ENCODE data around the gene LRP1. TPM values are rescaled to one million over a fixed set of nuclear protein-coding genes. Genes with fewer than 3 reads are reported as not detected.

LRP1 gene
- total RNA-seq, 2 donors from 2014 or later, result 107 to 123 TPM

- peaks cover 16% of the 10 kb centered on the region for H3K27me3 ChIP-seq
- intact Hi-C loops (cut with DNase I), result no loop called here
- no peak for DNase-seq
- no peak overlapping the region for H3K27ac ChIP-seq
- peak overlapping the region; percentile 64 to 90 for H3K9ac ChIP-seq (ENCODE audit: low read depth in 2 of 2, low read length in 2 of 2)
- H3K36me3 ChIP-seq, result peaks cover 9% of the 10 kb centered on the region
- TF ChIP-seq, protein P1, sequence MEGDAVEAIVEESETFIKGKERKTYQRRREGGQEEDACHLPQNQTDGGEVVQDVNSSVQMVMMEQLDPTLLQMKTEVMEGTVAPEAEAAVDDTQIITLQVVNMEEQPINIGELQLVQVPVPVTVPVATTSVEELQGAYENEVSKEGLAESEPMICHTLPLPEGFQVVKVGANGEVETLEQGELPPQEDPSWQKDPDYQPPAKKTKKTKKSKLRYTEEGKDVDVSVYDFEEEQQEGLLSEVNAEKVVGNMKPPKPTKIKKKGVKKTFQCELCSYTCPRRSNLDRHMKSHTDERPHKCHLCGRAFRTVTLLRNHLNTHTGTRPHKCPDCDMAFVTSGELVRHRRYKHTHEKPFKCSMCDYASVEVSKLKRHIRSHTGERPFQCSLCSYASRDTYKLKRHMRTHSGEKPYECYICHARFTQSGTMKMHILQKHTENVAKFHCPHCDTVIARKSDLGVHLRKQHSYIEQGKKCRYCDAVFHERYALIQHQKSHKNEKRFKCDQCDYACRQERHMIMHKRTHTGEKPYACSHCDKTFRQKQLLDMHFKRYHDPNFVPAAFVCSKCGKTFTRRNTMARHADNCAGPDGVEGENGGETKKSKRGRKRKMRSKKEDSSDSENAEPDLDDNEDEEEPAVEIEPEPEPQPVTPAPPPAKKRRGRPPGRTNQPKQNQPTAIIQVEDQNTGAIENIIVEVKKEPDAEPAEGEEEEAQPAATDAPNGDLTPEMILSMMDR (IDR thresholded peaks at IDR 0.05), result no peak
- H3K4me3 ChIP-seq, result peak overlapping the region; percentile 71
- H3K9me3 ChIP-seq, result no peaks in the 10 kb centered on the region
- H3K4me1 ChIP-seq, result peaks cover 5% of the 10 kb centered on the region
Observed at GRCh38 chr12:57230381-57231155, 102.3 kb downstream of the LRP1 start.

GRCh38 chr12:57231276-57232021 is 103.2 kb downstream of the LRP1 start:
- no peak overlapping the region for H3K4me3 ChIP-seq
- intact Hi-C loops (cut with DNase I), result no loop called here
- H3K4me1 ChIP-seq, result peaks cover 5% of the 10 kb centered on the region
- H3K36me3 ChIP-seq, result peaks cover 9% of the 10 kb centered on the region
- no peak overlapping the region for H3K9ac ChIP-seq (ENCODE audit: low read depth in 2 of 2, low read length in 2 of 2)
- no peak overlapping the region for H3K27ac ChIP-seq
- no peaks in the 10 kb centered on the region for H3K9me3 ChIP-seq
- no peak for DNase-seq
- TF ChIP-seq, protein P1 (IDR thresholded peaks at IDR 0.05), result no peak
- H3K27me3 ChIP-seq, result peaks cover 13% of the 10 kb centered on the region

DNA sequence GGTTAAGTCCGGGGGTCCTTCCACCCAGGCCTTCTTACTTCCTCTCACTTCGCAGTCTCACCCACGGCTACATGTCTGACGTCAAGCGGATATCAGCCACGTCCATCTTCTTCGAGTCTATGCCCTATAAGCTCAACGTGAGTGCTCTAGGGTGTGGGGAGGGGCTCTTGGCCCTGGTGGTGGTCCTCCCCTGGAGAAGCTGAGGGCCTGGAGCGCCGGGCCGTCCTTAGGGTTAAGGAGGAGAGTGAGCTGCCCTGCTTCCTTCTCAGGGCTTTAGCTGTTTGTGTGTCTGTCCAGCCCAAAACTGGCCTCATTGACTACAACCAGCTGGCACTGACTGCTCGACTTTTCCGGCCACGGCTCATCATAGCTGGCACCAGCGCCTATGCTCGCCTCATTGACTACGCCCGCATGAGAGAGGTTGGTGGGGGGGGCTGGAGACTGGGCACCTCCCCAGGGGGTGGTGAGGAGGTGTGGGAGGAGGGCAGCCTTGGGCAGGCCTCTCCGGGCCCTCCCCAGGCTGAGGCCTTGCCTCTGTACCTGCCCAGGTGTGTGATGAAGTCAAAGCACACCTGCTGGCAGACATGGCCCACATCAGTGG is 104.0 kb downstream of the LRP1 start:
- TF ChIP-seq, protein P1 (IDR thresholded peaks at IDR 0.05), result no peak
- H3K4me1 ChIP-seq, result peaks cover 5% of the 10 kb centered on the region
- intact Hi-C loops (cut with DNase I), result no loop called here
- no peak for DNase-seq
- H3K27me3 ChIP-seq, result peaks cover 14% of the 10 kb centered on the region
- no peak overlapping the region for H3K27ac ChIP-seq
- H3K9me3 ChIP-seq, result no peaks in the 10 kb centered on the region
- H3K9ac ChIP-seq (ENCODE audit: low read depth in 2 of 2, low read length in 2 of 2), result no peak overlapping the region
- H3K4me3 ChIP-seq, result no peak overlapping the region
- peaks cover 9% of the 10 kb centered on the region for H3K36me3 ChIP-seq

DNA sequence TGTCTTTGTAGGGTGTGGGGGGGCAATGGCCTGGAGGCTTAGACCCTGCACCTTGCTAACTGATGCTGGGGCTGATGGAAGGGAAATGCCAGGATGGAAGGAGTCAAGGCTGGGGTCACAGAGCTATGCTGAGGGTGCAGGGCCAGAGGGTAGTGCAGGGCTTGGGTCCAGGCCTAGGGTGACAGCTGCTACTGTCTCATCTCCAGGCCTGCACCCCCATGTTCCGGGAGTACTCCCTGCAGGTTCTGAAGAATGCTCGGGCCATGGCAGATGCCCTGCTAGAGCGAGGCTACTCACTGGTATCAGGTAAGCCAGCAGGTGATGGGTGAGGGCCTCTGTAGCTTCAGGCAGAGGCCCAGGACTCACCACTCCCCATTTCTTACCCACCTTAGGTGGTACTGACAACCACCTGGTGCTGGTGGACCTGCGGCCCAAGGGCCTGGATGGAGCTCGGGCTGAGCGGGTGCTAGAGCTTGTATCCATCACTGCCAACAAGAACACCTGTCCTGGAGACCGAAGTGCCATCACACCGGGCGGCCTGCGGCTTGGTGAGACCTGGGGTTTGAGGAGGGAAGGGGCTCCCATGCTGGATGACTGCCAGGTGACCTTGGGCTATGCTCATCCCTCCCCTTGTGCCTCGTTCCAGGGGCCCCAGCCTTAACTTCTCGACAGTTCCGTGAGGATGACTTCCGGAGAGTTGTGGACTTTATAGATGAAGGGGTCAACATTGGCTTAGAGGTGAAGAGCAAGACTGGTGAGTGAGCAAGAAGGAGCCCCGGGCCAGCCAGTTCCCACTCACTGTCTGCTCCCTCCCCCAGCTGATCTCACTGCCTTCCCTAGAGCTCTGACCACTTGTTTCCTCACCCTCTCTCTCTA is 105.3 kb downstream of the LRP1 start:
- Histone ChIP-seq H3K27me3 (peaks cover 27% of the 10 kb centered on the region), H3K4me3 (no peak overlapping the region), H3K9ac (ENCODE audit: low read depth in 2 of 2, low read length in 2 of 2) (no peak overlapping the region), H3K36me3 (peaks cover 9% of the 10 kb centered on the region), H3K4me1 (peaks cover 12% of the 10 kb centered on the region), H3K27ac (no peak overlapping the region), H3K9me3 (no peaks in the 10 kb centered on the region)
- DNase-seq, result no peak
- TF ChIP-seq, protein P1 (IDR thresholded peaks at IDR 0.05), result no peak
- intact Hi-C loops (cut with DNase I), result no loop called here

DNA sequence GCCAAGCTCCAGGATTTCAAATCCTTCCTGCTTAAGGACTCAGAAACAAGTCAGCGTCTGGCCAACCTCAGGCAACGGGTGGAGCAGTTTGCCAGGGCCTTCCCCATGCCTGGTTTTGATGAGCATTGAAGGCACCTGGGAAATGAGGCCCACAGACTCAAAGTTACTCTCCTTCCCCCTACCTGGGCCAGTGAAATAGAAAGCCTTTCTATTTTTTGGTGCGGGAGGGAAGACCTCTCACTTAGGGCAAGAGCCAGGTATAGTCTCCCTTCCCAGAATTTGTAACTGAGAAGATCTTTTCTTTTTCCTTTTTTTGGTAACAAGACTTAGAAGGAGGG is 105.9 kb downstream of the LRP1 start:
- H3K4me1 ChIP-seq, result peaks cover 16% of the 10 kb centered on the region
- DNase-seq, result no peak
- no peaks in the 10 kb centered on the region for H3K9me3 ChIP-seq
- no peak overlapping the region for H3K4me3 ChIP-seq
- H3K27me3 ChIP-seq, result peaks cover 31% of the 10 kb centered on the region
- H3K9ac ChIP-seq (ENCODE audit: low read depth in 2 of 2, low read length in 2 of 2), result no peak overlapping the region
- TF ChIP-seq, protein P1 (IDR thresholded peaks at IDR 0.05), result no peak
- no peak overlapping the region for H3K27ac ChIP-seq
- intact Hi-C loops (cut with DNase I), result no loop called here
- peaks cover 9% of the 10 kb centered on the region for H3K36me3 ChIP-seq
